ENCODE data around the gene PRIMPOL.
"Not testable (repeated sequence)": the region's sequence is repeated elsewhere in the genome, so short reads cannot be mapped to it uniquely, and the experiment has no call there.

PRIMPOL gene

GRCh38 chr4:184636144-184636543 lies 13.4 kb upstream of the PRIMPOL start:
- in situ Hi-C loops (cut with MboI; ENCODE audit: low sequenced_read_pairs) = no loop called here

GRCh38 chr4:184636897-184637296 lies 12.6 kb upstream of the PRIMPOL start:
- in situ Hi-C loops (cut with MboI; ENCODE audit: low sequenced_read_pairs) = no loop called here

- in situ Hi-C loops (cut with MboI; ENCODE audit: low sequenced_read_pairs) = no loop called here
Observed at GRCh38 chr4:184641022-184641421, 8.5 kb upstream of the PRIMPOL start.

GRCh38 chr4:184641451-184641850 lies 8.1 kb upstream of the PRIMPOL start:
- in situ Hi-C loops (cut with MboI; ENCODE audit: low sequenced_read_pairs) = no loop called here

GRCh38 chr4:184643731-184644130 lies 5.8 kb upstream of the PRIMPOL start:
- in situ Hi-C loops (cut with MboI; ENCODE audit: low sequenced_read_pairs) = no loop called here

GRCh38 chr4:184644553-184645307 lies 4.8 kb upstream of the PRIMPOL start:
- in situ Hi-C loops (cut with MboI; ENCODE audit: low sequenced_read_pairs) = no loop called here

GRCh38 chr4:184645904-184646610 lies 3.5 kb upstream of the PRIMPOL start:
- in situ Hi-C loops (cut with MboI; ENCODE audit: low sequenced_read_pairs) = no loop called here

GRCh38 chr4:184647266-184648053 lies 2.1 kb upstream of the PRIMPOL start:
- in situ Hi-C loops (cut with MboI; ENCODE audit: low sequenced_read_pairs) = no loop called here

GRCh38 chr4:184648054-184648312 lies 1.6 kb upstream of the PRIMPOL start:
- in situ Hi-C loops (cut with MboI; ENCODE audit: low sequenced_read_pairs) = no loop called here

- in situ Hi-C loops (cut with MboI; ENCODE audit: low sequenced_read_pairs) = no loop called here
Observed at GRCh38 chr4:184648313-184649025, 1.1 kb upstream of the PRIMPOL start.

- in situ Hi-C loops (cut with MboI; ENCODE audit: low sequenced_read_pairs) = no loop called here
Observed at GRCh38 chr4:184649971-184650855, 675 bp downstream of the PRIMPOL start.

- in situ Hi-C loops (cut with MboI; ENCODE audit: low sequenced_read_pairs) = no loop called here
Observed at GRCh38 chr4:184651899-184652298, 2.4 kb downstream of the PRIMPOL start.

- in situ Hi-C loops (cut with MboI; ENCODE audit: low sequenced_read_pairs) = not testable (repeated sequence)
Observed at GRCh38 chr4:184652681-184653080, 3.1 kb downstream of the PRIMPOL start.

- in situ Hi-C loops (cut with MboI; ENCODE audit: low sequenced_read_pairs) = no loop called here
Observed at GRCh38 chr4:184653650-184654049, 4.1 kb downstream of the PRIMPOL start.

GRCh38 chr4:184655889-184656869 lies 6.6 kb downstream of the PRIMPOL start:
- in situ Hi-C loops (cut with MboI; ENCODE audit: low sequenced_read_pairs) = no loop called here

GRCh38 chr4:184657144-184657543 lies 7.6 kb downstream of the PRIMPOL start:
- in situ Hi-C loops (cut with MboI; ENCODE audit: low sequenced_read_pairs) = no loop called here

- in situ Hi-C loops (cut with MboI; ENCODE audit: low sequenced_read_pairs) = not testable (repeated sequence)
Observed at GRCh38 chr4:184657820-184658219, 8.3 kb downstream of the PRIMPOL start.

GRCh38 chr4:184660978-184661377 lies 11.4 kb downstream of the PRIMPOL start:
- in situ Hi-C loops (cut with MboI; ENCODE audit: low sequenced_read_pairs) = no loop called here

- in situ Hi-C loops (cut with MboI; ENCODE audit: low sequenced_read_pairs) = no loop called here
Observed at GRCh38 chr4:184662236-184662635, 12.7 kb downstream of the PRIMPOL start.
